ENCODE data around the gene PIP4K2A. TPM values are rescaled to one million over a fixed set of nuclear protein-coding genes. Genes with fewer than 3 reads are reported as not detected.

The PIP4K2A gene
- total RNA-seq, 4 donors from 2014 or later, result 27.3 to 52.7 (median 41.6) TPM

DNA sequence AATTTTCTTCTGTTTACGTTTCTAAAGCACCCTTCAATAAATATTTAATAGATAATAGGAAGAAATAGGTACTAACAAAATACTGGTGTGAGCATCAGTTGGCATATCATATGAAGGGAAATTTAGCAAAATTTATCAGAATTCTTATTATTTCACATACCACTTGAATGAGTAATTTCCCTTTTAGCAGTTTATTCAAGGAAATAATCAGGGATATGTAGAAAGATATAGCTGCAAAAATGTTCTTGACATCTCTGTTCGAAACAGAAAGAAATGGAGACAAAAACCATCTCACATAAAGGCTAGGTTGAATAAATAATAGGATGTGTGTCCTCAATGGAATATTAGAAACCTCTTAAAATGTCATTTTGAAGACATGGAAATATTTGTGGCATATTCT lies 35.8 kb upstream of the PIP4K2A start:
- TF ChIP-seq, protein P1, sequence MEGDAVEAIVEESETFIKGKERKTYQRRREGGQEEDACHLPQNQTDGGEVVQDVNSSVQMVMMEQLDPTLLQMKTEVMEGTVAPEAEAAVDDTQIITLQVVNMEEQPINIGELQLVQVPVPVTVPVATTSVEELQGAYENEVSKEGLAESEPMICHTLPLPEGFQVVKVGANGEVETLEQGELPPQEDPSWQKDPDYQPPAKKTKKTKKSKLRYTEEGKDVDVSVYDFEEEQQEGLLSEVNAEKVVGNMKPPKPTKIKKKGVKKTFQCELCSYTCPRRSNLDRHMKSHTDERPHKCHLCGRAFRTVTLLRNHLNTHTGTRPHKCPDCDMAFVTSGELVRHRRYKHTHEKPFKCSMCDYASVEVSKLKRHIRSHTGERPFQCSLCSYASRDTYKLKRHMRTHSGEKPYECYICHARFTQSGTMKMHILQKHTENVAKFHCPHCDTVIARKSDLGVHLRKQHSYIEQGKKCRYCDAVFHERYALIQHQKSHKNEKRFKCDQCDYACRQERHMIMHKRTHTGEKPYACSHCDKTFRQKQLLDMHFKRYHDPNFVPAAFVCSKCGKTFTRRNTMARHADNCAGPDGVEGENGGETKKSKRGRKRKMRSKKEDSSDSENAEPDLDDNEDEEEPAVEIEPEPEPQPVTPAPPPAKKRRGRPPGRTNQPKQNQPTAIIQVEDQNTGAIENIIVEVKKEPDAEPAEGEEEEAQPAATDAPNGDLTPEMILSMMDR (IDR thresholded peaks at IDR 0.05; ENCODE audit: low read depth), result no peak

GRCh38 chr10:22742678-22743077 lies 28.3 kb upstream of the PIP4K2A start:
- TF ChIP-seq, protein P1 (IDR thresholded peaks at IDR 0.05; ENCODE audit: low read depth), result no peak

DNA sequence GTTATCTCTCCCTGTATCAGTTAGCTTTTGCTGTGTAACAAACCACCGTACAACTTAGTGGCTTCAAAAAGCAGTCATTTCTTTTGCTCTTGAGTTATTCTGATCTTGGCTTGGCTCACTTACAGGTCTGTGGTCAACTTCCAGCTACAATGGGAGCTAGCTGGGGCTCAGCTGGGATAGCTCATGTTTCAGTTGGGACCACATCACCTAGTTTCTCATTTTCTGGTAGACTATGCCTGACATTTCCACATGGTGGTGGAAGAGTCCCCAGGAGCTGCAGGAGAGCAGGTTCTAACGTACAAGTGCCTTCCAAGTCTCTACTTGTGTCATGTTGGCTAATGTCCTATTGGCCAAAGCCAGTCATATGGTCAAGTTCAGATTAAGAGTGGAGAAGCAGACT lies 25.8 kb upstream of the PIP4K2A start:
- TF ChIP-seq, protein P1 (IDR thresholded peaks at IDR 0.05; ENCODE audit: low read depth), result no peak

DNA sequence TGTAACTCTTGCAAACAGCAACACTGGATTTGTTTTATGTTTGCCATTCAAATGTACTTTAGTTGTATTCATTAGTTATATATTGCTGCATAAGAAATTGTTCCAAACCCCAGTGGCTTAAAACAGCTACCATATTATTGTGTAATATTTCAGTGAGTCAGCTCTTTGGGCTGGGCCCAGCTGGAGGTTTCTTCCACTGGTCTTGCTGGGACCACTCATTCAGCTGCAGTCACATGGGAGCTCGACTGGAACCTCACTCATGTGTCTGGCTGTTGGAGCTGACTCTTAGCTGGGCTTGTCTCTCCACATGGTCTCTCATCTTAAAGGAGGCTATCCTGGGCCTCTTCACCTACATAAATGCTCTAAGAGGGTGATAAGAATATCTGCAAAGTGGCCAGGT lies 23.2 kb upstream of the PIP4K2A start:
- TF ChIP-seq, protein P1 (IDR thresholded peaks at IDR 0.05; ENCODE audit: low read depth), result no peak

GRCh38 chr10:22736134-22736533 lies 21.8 kb upstream of the PIP4K2A start:
- TF ChIP-seq, protein P1 (IDR thresholded peaks at IDR 0.05; ENCODE audit: low read depth), result no peak

- TF ChIP-seq, protein P1 (IDR thresholded peaks at IDR 0.05; ENCODE audit: low read depth), result no peak
Measured at GRCh38 chr10:22733992-22734391, 19.6 kb upstream of the PIP4K2A start.

DNA sequence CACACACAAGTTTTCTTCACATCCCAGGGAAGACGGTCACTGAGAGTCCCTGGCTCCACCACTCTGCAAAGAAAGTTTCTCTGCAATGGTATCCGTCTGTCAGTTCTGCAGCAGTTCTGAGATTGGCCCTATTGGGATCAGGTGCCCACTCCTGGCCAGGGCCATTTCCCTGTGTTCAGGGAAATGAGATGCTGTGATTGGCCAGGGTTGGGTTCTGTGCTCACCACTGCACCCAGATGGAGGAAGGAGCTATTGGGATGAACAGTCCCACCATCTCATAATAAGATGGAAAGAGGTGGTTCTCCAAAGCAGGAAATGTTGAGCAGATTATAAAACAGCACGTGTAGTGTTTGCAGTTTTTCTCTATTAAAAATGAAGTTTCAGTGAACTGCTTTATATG lies 13.3 kb upstream of the PIP4K2A start:
- TF ChIP-seq, protein P1 (IDR thresholded peaks at IDR 0.05; ENCODE audit: low read depth), result no peak

Data from subcutaneous adipose tissue (tissue), 4 donors.